GM19099 (cell line): ENCODE data around the gene HAUS8.

Experiments used
- POLR2A ChIP-seq: IDR thresholded peaks from 3 replicates; pipeline ENCODE4 v1.6.1; 2011; ENCODE audit warnings: low read depth; ENCODE audit not compliant: insufficient read length; ENCODE audit errors: extremely low read depth

The HAUS8 gene

DNA sequence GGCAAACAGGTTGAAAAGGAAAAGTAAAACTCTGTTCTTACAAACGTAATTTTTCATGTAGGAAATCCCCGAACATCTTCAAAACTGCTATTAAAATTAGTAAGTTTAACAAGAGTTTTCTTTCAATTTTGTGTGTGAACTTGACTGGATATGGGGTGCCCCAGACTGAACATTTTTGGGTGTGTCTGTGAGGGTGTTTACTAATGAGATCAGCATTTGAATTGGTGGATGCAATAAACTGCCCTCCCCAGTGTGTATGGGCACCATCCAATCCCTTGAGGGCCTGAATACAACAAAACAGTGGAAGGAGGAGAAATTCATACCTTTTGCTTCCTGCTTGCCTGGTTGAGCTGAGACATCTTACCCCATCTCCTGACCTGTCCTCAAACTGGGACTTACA lies 11.8 kb downstream of the HAUS8 start:
- TF ChIP-seq POLR2A, result no peak

DNA sequence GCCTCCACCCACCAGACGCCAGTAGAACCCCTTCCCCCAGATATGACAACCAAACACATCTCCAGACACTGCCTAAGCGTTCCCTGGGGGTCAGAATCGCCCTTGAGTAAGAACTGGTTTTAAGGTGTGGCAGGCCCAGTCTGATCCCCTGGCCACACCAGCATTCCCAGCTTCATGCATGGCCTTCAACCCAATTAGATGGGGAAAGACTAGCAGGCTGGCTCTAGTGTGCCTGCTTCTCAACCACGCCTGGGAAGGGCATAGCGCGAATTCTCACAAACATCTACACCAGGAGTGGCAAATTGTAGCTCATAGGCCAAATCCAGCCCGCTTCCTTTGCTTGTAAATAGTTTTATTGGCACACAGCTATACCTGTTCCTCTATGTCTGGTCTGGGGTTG lies 13.6 kb downstream of the HAUS8 start:
- no peak for TF ChIP-seq POLR2A

DNA sequence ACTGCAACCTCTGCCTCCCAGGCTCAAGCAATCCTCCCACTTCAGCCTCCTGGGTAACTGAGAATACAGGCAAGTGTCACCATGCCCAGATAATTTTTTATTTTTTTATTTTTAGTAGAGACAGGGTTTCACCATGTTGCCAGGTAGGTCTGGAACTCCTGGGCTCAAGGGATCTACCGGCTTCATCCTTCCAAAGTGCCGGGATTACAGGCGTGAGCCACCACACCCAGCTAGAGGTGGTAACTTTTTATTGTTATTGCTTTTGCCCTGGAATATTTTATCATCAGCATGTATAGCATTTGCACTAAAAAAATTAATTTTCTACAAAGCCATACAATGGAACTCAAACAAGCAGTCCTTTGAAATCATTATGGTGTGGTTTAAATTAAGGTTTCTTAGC lies 14.0 kb downstream of the HAUS8 start:
- no peak for TF ChIP-seq POLR2A

DNA sequence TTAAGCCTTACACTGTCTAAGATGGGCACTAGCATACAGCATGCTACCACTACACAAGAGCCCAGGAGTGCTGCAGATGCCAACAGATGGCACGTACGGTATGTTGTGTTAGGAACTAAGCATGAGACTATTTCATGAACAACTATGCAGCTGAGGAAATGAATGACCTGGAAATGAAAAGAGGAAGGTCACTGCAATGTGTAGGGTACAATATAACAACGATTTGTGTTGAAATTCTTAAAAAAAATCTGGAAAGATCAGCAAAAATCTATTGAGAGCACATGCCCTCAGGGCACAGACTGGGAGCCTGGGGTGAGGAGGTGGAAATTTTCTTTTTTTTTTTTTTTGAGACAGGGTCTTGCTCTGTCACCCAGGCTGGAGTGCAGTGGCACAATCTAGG lies 14.4 kb downstream of the HAUS8 start:
- TF ChIP-seq POLR2A, result no peak

DNA sequence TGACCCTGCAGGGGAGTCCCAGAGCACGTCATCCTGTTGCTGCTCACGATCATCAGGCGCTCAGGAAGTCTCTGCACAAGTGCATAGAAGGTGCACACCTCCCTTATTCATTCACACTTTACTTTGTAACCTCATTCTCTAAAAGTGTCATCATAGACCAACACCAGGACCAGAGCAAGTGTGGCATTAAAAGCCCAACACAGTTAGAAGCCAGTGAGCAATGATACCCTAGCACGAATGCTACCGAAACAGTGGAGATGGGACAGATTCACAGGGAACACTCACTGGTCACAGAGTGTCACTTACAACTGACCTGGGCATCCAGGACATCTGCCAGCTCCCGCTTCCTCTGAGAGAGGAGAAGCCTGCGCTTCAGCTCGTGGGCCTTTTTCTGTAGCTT lies 17.0 kb downstream of the HAUS8 start:
- TF ChIP-seq POLR2A, result no peak

DNA sequence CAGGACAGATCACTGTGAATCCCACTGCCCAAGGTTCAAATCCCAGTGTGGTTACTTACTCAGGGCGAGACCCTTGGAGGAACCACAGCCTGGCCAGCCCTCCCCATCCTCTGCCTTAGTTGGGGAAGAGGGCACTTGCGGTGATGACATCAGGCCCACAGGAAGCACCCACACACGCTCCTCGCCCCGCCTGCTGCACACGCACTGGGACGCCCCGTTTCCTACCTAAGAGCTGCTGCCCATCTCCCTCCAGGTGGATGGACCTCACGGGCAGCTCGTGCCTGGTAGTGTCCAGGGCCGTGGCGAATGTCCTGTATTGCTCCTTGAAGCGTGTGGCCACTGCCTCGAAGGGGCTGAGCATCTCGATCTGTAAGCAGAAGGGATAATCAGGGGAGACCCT lies 19.6 kb downstream of the HAUS8 start:
- TF ChIP-seq POLR2A, result no peak

DNA sequence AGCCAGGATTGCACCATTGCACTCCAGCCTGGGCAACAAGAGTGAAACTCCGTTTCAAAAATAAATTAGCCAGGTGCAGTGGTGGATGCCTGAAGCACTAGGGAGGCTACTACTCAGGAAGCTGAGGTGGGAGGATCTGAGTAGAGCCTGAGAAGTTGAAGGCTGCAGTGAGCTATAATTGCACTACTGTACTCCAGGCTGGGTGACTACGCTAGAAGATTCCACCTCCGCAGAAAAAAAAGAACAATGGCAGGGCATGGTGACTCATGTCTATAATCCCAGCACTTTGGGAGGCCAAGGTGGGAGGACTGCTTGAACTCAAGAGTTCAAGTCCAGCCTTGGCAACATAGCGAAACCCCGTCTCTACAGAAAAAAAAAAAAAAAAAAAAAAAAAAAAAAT lies 20.5 kb downstream of the HAUS8 start:
- no peak for TF ChIP-seq POLR2A

DNA sequence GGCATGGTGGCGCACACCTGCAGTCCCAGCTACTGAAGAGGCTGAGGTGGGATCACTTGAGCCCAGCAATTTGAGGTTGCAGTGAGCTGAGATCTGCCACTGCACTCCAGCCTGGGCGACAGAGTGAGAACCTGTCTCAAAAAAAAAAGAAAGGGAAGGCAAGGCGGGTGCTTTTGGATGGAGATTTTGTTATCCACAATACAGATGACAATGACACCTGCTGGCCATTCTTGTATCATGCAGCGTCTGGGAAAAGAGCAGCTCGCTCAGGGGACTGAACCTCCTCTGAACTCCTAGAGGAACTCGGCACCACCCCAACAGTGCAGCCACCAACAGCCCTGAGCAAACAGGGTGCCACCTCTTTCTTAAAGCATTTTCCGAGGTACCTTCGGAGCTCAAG lies 22.8 kb downstream of the HAUS8 start:
- no peak for TF ChIP-seq POLR2A

DNA sequence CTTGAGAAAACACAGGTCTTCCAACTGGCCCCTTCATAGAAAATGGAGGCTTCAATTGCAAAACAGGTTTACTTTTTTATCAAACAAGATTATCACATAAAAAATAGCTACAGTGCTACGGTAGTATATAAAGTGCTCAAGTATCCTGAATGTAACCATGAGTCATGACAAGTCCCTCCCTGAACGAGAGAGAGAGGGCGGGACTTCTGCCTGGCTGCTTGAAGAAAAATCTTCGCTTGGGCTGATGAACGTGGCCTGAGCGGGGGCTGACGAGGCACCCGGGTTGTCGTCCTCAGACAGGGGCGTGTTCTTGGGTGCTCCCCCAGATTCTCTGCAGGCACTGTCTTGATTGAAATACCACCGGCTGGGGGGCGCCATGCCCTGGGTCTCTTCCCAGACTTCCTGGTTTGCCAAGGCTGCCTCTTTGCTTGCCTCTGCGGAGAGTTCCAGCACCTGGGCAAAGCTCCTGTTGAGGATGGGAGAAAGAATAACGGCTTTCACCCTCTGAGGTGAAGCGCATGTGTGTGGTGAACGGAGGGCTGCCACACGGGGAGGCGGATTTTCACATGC lies 25.5 kb downstream of the HAUS8 start:
- no peak for TF ChIP-seq POLR2A

DNA sequence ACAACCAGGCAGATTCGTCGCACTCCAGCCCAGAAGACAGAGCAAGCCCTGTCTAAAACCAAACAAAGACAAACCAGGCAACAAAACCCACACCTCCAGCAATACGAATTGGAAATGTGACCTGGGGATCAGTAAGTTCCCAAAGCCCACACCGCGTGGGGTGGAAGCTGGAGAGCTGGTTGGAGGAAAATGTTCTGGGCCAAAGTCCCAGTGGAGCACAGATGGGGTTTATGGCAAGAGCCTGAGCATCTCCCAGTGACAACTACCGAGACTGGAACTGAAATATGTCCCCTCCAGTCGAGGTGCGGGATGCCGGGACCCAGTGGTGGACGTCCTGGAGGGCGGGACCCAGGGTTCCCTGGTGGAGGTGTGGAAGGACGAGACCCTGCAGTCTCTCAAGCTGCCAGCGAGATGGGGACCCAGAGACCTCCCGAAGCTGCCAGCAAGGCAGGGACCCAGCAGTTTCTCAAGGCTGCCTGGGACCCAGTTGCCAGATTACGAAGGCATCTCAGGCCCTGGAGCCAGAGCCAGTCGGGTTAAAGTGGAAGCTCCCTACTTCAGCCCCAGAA lies 26.3 kb downstream of the HAUS8 start:
- no peak for TF ChIP-seq POLR2A

DNA sequence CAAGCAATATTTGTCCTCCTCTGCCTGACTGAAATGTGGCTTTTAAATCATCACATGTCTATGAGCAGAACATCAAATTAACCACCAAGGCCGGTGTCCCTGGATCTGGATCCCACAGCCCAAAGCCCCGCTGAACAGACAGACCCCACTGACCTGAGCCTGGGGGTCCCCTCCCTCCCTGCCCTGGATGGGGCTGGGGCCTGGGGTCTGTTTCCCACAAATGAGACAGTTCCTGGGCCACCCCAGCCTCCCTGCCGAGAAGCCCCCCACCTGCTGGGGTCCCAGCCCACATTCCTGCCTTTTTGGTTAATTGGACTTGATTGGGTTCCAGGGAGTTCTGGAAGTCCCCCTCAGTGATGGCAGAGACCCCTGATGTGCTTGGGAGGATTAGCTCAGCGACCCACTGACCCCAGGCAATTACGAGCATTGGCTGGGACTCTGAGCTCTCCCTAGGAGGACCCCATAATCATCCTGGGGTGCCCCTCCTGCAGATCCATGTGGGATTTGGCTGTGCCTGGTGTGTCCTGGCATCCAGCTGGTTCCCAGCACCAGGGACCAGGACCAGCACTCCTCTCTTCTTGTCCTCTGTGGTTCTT lies 29.2 kb downstream of the HAUS8 start:
- no peak for TF ChIP-seq POLR2A

DNA sequence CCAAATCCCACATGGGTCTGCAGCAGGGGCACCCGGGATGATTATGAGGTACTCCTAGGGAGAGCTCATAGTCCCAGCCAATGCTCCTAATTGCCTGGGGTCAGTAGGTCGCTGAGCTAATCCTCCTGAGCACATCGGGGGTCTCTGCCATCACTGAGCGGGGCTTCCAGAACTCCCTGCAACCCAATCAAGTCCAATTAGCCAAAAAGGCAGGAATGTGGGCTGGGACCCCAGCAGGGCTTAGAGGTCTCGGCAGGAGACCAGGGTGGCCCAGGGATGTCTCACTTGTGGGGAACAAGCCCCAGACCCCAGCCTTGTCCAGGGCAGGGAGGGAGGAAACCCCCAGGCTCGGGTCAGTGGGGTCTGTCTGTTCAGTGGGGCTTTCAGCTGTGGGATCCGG lies 31.5 kb downstream of the HAUS8 start:
- TF ChIP-seq POLR2A, result no peak

DNA sequence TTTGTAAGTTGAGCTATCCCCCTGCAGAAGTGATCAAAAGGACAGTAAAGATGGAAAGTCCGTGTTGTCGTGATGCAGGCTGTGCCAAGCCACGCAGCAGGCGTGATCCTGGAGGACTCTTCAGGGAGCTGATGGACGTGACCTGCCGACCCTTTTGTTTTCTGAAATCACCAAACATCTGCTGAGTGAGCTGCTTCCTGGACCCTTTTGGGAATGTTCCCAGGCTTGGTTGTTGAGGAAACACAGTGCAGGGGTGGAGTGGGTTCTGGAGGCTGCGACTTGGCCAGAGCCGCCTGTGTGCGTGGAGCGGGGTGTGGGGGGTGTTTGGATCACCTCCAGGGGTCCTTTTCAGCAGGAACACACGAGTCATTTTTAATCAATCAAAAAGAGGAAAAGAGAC lies 33.3 kb downstream of the HAUS8 start:
- TF ChIP-seq POLR2A, result no peak

DNA sequence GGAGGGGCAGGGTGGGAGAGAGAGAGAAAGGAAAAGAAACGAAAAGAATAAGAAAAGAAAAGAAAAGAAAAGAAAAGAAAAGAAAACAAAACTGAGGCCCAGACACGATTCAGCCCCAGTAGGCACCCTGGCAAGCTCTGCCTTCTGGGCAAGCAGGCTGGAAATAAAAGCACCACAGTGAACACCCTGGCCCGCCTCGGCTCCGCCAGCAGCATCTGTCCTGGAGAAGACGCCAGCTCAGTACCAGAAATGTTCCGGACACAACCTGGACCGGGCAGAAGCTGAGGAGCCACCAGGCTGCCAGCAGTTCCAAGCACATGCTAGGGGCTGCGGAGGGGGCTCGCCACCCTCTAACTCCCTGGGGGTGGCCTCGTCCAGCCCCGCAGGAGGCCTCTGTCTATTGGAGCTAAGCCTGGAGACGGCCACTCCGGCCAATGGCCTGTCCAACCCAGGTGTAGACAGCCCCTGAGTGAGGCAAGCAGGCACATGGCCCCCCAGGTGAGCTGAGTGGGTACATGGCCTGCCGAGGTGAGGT lies 37.2 kb downstream of the HAUS8 start:
- TF ChIP-seq POLR2A, result no peak

DNA sequence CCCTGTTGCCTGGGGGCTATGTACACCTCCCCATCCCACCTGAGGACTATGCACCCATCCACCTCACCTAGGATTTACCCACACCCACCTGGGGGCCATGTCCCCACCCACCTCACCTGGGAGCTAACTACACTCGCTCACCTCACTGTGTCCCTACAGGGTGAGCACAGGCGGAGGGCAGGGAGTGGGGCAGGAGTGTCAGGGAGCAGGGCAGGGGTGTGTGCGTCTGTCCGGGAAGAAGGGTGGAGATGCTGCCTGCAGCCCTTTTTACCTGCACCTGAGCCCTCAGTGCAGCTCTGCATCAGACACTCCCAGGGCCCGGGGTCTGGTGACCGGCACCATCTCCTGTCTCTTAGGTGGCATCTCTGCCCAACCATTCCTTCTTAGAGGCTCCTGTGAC lies 38.1 kb downstream of the HAUS8 start:
- no peak for TF ChIP-seq POLR2A

DNA sequence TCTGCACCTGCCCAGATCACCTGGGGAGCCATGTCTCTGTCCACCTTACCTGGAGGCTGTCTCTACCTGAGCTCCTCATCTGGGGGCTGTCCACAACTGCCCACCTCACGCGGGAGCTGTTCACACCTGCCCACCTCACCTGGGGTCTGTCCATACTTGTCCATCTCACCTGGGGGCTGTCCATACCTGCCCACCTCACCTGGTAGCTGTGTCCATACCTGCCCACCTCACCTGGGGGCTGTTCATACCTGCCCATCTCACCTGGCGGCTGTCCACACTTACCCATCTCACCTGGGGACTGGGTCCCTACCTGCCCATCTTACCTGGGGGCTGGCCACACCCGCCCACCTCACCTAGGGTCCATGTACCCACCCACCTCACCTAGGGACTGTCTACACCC lies 38.6 kb downstream of the HAUS8 start:
- TF ChIP-seq POLR2A, result no peak
